Measurements from ENCODE around the gene LRFN2. TPM values are rescaled to one million over a fixed set of nuclear protein-coding genes. Genes with fewer than 3 reads are reported as not detected.

Gene LRFN2
- total and polyA plus RNA-seq, 2 experiments from 2014 or later = 0.29 to 2.5 TPM

- TF ChIP-seq JUNB (IDR thresholded peaks at IDR 0.05; ENCODE audit: unreplicated experiment) (no peak), ZNF331 (CRISPR knock-in tag; IDR thresholded peaks at IDR 0.05; ENCODE audit: low read depth) (no peak), ETS1 (IDR thresholded peaks at IDR 0.05) (no peak), EZH2 (IDR thresholded peaks at IDR 0.05; ENCODE audit: low read depth, unreplicated experiment) (no peak), ZNF462 (CRISPR knock-in tag; IDR thresholded peaks at IDR 0.05) (no peak), NANOG (IDR thresholded peaks at IDR 0.05; ENCODE audit: borderline replicate concordance) (no peak), STAT1 (IDR thresholded peaks at IDR 0.05; ENCODE audit: unreplicated experiment) (no peak), REST (IDR thresholded peaks at IDR 0.05; ENCODE audit: unreplicated experiment) (no peak), POLR2AphosphoS5 (IDR thresholded peaks at IDR 0.05; ENCODE audit: low read depth) (no peak), EZH2phosphoT487 (IDR thresholded peaks at IDR 0.05; ENCODE audit: unreplicated experiment) (no peak), CREB1 (CRISPR knock-in tag; IDR thresholded peaks at IDR 0.05; ENCODE audit: low read depth) (no peak), CTCF (conservative IDR thresholded peaks at IDR 0.05; ENCODE audit: low read depth in 2 of 2) (no peak), ZNF114 (CRISPR knock-in tag; IDR thresholded peaks at IDR 0.05) (no peak)
- DNase-seq (ENCODE audit: low spot score) = no peak
- Histone ChIP-seq H3K9me2 (ENCODE audit: insufficient read depth) (no peaks in the 10 kb centered on the region), H3F3A (replicated peaks; ENCODE audit: low read depth) (no peaks in the 10 kb centered on the region), H3K4me2 (no peak overlapping the region), H3K4me1 (ENCODE audit: insufficient read depth) (no peaks in the 10 kb centered on the region), H3K36me3 (ENCODE audit: insufficient read depth) (no peaks in the 10 kb centered on the region), H3K27me3 (ENCODE audit: insufficient read depth) (no peaks in the 10 kb centered on the region), H3K27ac (ENCODE audit: low read depth) (no peak overlapping the region), H3K4me3 (no peak overlapping the region), H4K20me1 (replicated peaks; ENCODE audit: insufficient read depth) (no peaks in the 10 kb centered on the region), H3K79me2 (replicated peaks; ENCODE audit: insufficient read depth) (no peaks in the 10 kb centered on the region), H2AFZ (no peak overlapping the region)
- Mint-ChIP-seq H3K27me3 (ENCODE audit: insufficient read depth, low read depth, poor library complexity) (no peaks in the 10 kb centered on the region), H3K36me3 (ENCODE audit: low read depth) (no peaks in the 10 kb centered on the region), H3K27ac (no peak overlapping the region), H3K9me3 (no peaks in the 10 kb centered on the region), H3K4me3 (no peak overlapping the region), H3K4me1 (peaks cover 15% of the 10 kb centered on the region)
- ATAC-seq = no peak
These were observed 80.2 kb downstream of the LRFN2 start for GRCh38 chr6:40506954-40507353.

Data from GM23338 (cell line).